Measurements from ENCODE around the gene OPHN1. TPM values are rescaled to one million over a fixed set of nuclear protein-coding genes. Genes with fewer than 3 reads are reported as not detected.
"Not testable (repeated sequence)": the region's sequence is repeated elsewhere in the genome, so short reads cannot be mapped to it uniquely, and the experiment has no call there.

OPHN1 gene
- total RNA-seq, 2 experiments from 2014 or later = 0.04 TPM; not detected in 1

- intact Hi-C loops (cut with micrococcal nuclease) = no loop called here
- CTCF ChIA-PET = no interaction called here
- H3K27me3 Mint-ChIP-seq = peaks cover 2% of the 10 kb centered on the region
- no peaks in the 10 kb centered on the region for H3K36me3 Mint-ChIP-seq (ENCODE audit: low read depth)
- H3K4me1 Mint-ChIP-seq (ENCODE audit: low read depth) = no peaks in the 10 kb centered on the region
- TF ChIP-seq CTCF (IDR thresholded peaks at IDR 0.05) = no peak
- no peak overlapping the region for H3K4me3 Mint-ChIP-seq
- no peaks in the 10 kb centered on the region for H3K9me3 Mint-ChIP-seq
- POLR2A ChIA-PET = no interaction called here
- no peak for ATAC-seq
- no peak for DNase-seq
- H3K27ac Mint-ChIP-seq = no peak overlapping the region
These were observed 148.9 kb downstream of the OPHN1 start for GRCh38 chrX:68284281-68284904.

GRCh38 chrX:68273887-68274286 lies 159.4 kb downstream of the OPHN1 start:
- POLR2A ChIA-PET = no interaction called here
- CTCF ChIA-PET = no interaction called here
- intact Hi-C loops (cut with micrococcal nuclease) = no loop called here
- H3K4me1 Mint-ChIP-seq (ENCODE audit: low read depth) = no peaks in the 10 kb centered on the region
- DNase-seq (no peak), ATAC-seq (no peak)
- H3K27me3 Mint-ChIP-seq = no peaks in the 10 kb centered on the region
- no peaks in the 10 kb centered on the region for H3K9me3 Mint-ChIP-seq
- TF ChIP-seq CTCF (IDR thresholded peaks at IDR 0.05) = no peak
- no peak overlapping the region for H3K4me3 Mint-ChIP-seq
- H3K36me3 Mint-ChIP-seq (ENCODE audit: low read depth) = no peaks in the 10 kb centered on the region
- H3K27ac Mint-ChIP-seq = no peak overlapping the region

- H3K4me1 Mint-ChIP-seq (ENCODE audit: low read depth); H3K27me3 Mint-ChIP-seq; H3K4me3 Mint-ChIP-seq; CTCF ChIA-PET; POLR2A ChIA-PET; H3K36me3 Mint-ChIP-seq (ENCODE audit: low read depth); H3K9me3 Mint-ChIP-seq; DNase-seq; H3K27ac Mint-ChIP-seq; intact Hi-C loops (cut with micrococcal nuclease); ATAC-seq: not testable (repeated sequence)
These were observed 168.5 kb downstream of the OPHN1 start for GRCh38 chrX:68264793-68265192.

- ChIA-PET CTCF (no interaction called here), POLR2A (no interaction called here)
- H3K36me3 Mint-ChIP-seq (ENCODE audit: low read depth) = no peaks in the 10 kb centered on the region
- H3K9me3 Mint-ChIP-seq = no peaks in the 10 kb centered on the region
- no peak overlapping the region for H3K27ac Mint-ChIP-seq
- no peak overlapping the region for H3K4me3 Mint-ChIP-seq
- H3K27me3 Mint-ChIP-seq = no peaks in the 10 kb centered on the region
- no peaks in the 10 kb centered on the region for H3K4me1 Mint-ChIP-seq (ENCODE audit: low read depth)
- intact Hi-C loops (cut with micrococcal nuclease) = no loop called here
- no peak for TF ChIP-seq CTCF (IDR thresholded peaks at IDR 0.05)
- no peak for DNase-seq
- no peak for ATAC-seq
These were observed 172.1 kb downstream of the OPHN1 start for GRCh38 chrX:68261060-68261672.

- POLR2A ChIA-PET = no interaction called here
- Mint-ChIP-seq H3K27ac (no peak overlapping the region), H3K4me3 (no peak overlapping the region), H3K27me3 (peaks cover 1% of the 10 kb centered on the region), H3K4me1 (ENCODE audit: low read depth) (no peaks in the 10 kb centered on the region), H3K36me3 (ENCODE audit: low read depth) (no peaks in the 10 kb centered on the region), H3K9me3 (no peaks in the 10 kb centered on the region)
- no peak for TF ChIP-seq CTCF (IDR thresholded peaks at IDR 0.05)
- CTCF ChIA-PET = no interaction called here
- DNase-seq (no peak), ATAC-seq (no peak)
- intact Hi-C loops (cut with micrococcal nuclease) = no loop called here
These were observed 176.3 kb downstream of the OPHN1 start for GRCh38 chrX:68256990-68257389.
